Stimulated activated CD8-positive, alpha-beta memory T cell treated with anti-CD3 and anti-CD28 coated beads, Interleukin-7, amount 100 ng/mL, for 24 hours (primary cell): ENCODE measurements around the gene UBASH3B.
"Not testable (repeated sequence)": the region's sequence is repeated elsewhere in the genome, so short reads cannot be mapped to it uniquely, and the experiment has no call there.

ENCODE experiments used
- DNase-seq: peaks from one replicate; pipeline ENCODE4 v3.0.0-alpha.2; 2020; ENCODE audit warnings: low read depth

Gene UBASH3B, protein sequence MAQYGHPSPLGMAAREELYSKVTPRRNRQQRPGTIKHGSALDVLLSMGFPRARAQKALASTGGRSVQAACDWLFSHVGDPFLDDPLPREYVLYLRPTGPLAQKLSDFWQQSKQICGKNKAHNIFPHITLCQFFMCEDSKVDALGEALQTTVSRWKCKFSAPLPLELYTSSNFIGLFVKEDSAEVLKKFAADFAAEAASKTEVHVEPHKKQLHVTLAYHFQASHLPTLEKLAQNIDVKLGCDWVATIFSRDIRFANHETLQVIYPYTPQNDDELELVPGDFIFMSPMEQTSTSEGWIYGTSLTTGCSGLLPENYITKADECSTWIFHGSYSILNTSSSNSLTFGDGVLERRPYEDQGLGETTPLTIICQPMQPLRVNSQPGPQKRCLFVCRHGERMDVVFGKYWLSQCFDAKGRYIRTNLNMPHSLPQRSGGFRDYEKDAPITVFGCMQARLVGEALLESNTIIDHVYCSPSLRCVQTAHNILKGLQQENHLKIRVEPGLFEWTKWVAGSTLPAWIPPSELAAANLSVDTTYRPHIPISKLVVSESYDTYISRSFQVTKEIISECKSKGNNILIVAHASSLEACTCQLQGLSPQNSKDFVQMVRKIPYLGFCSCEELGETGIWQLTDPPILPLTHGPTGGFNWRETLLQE

DNA sequence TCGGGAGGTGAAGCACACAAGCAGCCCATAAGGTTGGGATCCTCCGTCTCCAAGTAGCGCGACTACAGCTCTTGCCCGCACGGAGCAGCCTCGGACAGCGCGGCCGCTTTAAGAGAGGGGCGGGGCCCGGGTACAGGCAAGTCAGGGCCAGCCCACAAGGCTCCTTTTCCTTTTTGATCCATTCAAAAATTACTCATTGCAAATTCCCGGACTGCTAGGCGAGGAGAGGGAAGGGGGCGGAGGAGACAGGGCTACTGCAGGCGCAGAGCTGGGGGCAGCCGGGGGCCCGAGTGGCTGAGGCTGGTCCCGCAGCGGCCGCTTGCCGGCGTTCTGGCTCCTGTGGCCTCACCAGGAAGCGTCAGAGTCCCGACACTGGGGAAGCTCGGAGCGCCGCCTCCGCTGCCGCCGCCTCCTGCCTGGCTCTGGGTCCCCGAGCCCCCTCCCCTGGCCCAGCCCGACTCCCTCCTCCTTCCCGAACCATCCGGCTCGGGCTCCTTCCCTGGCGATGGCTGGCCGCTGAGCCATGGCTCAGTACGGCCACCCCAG, at the start of gene UBASH3B:
Gene UBASH3B, plus strand, starts transcription at position 196 of the 546 bp plus-strand sequence. Its CDS starts 328 bp downstream, at position 524.
- peak; percentile 31 for DNase-seq

DNA sequence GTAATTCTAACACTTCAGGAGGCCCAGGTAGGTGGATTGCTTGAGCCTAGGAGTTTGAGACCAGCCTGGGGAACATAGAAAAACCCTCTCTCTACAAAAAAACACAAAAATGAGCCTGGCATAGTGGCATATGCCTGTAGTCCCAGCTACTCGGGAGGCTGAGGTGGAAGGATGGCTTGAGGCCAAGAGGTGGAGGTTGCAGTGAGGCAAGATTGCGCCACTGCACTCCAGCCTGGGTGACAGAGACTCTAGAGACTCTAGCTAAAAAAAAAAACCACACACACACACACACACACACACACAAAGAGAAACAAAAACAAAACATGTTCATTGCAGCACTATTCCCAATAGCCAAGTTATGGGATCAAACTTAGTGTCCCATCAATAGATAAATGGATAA, 48.4 kb upstream of the UBASH3B start:
- DNase-seq: not testable (repeated sequence)

DNA sequence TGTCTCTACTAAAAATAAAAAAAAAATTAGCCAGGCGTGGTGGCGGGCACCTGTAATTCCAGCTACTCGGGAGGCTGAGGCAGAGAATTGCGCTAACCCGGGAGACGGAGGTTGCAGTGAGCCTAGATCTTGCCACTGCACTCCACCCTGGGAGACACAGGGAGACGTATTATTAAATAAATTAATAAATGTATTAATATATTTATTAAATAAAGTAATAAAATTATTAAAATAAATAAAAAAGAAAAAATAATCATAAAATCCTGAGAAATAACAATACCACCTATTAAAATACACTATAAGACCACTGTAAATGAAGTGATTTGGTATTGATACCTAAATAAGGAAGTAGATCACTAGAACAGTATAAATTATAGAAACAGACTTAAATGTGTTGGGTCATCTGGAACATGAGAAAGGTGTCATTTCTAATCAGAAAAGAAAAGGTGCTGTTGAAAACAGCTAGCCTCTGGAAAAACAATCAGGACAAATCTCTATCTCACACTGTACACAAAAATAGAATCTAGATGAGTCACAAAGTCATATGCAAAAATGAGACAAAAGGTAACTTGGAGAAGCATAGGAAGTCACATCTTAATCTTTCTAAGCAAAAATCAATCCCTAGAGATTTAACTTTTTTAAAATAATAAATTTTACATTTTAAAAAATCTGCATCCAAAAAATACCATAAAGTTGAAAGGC, 43.2 kb upstream of the UBASH3B start:
- DNase-seq: no peak

DNA sequence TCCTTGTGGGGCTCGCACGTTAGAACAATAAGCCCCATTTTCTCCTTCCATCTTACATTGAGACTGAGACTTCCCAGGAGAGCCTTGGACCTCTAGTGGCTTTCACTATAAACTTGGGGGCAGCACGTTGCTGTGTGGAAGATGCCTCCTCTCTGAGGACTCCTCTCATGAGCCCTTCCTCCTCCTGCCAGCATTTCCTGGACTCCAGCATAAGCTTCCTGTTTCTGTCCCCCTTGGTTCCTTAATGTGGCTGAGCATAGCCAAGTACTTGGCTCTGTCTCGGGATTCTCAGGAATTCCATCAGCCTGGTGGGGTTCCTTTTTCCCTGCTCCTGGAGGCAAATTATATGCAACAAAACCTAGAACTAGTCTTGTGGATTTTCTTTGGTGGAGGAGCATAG, 38.8 kb upstream of the UBASH3B start:
- DNase-seq: no peak

DNA sequence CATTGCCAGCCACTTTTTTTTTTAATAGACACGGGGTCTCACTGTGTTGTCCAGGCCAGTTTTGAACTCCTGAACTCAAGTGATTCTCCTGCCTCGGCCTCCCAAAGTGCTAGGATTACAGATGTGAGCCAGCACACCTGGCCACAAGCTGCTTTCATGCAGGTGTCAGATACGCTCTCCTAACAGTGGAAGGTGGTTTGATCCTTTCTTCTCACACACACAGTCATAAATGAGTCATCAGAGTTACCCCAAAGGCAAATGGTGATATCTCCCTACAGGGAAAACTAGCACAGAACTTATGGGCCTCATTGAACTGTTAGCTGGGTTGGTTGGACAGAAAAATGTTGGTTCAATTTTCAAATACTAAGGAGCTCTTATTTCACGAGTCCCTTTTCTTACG, 38.2 kb upstream of the UBASH3B start:
- no peak for DNase-seq

DNA sequence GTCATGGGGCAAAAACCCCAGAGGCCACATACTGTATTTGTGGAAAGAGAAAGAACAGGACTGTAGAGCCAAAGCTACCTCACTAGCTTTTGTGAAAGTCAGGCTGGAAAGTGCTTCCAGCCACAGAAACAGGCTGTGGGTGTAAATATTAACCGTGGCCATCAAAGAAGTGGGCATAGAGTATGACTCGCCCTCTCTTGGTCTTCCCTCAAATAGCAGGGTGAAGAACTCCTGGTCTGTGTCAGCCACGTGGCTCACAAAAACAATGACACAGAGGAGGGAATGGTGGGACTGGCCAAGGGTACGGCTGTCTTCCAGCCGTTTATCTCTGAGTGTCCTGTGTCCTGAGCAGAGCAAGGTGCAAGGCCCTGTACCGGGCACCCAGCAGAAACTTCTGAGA, 37.6 kb upstream of the UBASH3B start:
- no peak for DNase-seq

DNA sequence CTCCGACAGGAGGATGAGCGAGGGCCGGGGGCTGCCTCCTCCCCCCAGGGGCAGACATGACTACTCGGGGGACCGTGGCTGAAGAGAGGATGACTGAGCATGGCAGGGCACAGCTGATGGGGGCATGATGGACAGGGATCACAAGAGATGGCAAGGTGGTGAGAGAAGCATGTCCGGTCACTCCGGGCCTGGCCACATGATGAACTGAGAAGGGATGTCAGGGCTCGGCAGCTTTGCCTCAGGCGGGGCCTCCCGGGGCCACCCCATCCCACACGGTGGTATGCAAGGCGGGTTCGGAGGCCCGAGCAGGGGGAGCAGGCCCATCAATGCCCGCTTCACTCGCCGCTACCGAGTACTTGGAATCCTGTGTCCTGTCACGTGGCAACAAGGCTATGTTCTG, 36.6 kb upstream of the UBASH3B start:
- DNase-seq: no peak

DNA sequence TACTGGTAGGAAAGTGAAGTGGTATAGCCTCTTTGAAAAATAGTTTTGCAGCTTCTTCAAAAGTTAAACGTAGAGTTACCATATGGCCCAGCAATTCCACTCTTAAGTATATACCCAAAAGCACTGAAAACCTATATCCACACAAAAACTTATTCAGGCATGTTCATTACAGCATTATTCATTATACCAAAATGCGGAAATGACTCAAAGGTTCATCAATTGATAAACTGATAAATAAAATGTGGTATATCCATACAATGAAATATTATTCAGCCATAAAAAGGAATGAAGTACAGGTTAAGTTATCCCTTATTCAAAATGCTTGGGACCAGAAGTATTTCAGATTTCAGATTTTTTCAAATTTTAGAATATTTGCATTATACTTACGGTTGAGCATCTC, 35.8 kb upstream of the UBASH3B start:
- DNase-seq: no peak

DNA sequence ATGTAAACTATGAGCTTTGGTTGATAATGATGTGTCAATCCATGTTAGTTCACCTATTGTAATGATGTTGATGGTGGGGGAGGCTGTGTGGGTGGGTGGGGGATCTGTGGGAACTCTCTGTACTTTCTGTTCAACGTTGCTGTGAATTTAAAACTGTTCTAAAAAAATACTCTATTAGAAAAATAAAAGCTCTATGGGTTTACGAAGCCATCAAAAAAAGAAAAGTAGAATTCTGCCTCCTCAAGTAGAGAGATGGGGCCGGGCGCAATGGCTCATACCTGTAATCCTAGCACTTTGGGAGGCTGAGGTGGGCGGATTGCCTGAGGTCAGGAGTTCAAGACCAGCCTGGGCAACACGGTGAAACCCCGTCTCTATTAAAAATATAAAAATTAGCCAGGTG, 30.0 kb upstream of the UBASH3B start:
- not testable (repeated sequence) for DNase-seq

DNA sequence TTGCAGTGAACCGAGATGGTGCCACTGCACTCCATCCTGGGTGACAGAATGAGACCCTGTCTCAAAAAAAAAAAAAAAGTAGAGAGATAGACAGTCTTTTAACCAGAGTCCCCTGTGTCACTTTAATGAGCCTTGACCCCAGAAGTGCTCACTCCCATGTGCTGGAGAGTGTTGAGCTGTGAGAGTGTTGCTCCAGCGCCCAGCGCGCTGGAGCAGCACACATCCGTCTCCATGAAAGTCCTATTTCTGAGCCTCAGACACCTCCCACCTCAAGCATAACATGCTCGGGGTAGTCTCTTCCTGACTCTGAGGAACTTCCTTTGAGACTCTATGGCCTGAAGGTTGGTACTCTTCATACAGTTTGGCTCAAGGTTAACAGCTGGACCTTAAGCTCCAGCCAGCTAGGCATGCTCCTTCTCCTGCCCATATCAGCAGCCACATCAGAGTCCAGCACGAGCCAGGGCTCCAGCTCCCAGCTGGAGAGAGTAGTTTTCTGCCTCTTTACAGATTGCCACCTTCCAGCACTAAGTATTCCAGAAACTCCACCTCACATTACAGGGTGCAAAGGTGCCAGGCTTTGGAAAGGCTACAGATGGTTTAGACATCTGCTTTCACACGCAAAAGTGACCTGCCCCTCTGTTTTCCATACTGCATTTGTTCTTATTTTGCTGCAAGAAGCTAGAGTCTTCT, 29.4 kb upstream of the UBASH3B start:
- no peak for DNase-seq

DNA sequence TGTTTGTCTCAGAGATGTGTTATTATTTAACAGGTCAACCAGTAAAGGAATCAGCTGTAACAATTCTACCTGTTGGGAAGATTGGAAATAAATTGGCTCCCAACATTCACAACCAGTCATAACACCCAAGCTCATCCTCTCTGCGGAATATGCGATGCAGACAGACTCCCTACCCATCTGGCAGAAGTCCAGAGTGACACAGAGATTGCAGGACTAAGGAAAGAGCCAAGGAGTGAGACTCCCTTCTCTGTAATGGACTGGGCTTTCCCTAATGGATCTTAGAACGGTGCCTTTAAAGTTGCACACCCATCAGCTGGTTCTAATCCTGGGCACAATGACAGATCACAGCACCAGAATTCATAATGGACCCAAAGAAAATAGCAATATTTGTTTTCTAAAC, 27.8 kb upstream of the UBASH3B start:
- no peak for DNase-seq

DNA sequence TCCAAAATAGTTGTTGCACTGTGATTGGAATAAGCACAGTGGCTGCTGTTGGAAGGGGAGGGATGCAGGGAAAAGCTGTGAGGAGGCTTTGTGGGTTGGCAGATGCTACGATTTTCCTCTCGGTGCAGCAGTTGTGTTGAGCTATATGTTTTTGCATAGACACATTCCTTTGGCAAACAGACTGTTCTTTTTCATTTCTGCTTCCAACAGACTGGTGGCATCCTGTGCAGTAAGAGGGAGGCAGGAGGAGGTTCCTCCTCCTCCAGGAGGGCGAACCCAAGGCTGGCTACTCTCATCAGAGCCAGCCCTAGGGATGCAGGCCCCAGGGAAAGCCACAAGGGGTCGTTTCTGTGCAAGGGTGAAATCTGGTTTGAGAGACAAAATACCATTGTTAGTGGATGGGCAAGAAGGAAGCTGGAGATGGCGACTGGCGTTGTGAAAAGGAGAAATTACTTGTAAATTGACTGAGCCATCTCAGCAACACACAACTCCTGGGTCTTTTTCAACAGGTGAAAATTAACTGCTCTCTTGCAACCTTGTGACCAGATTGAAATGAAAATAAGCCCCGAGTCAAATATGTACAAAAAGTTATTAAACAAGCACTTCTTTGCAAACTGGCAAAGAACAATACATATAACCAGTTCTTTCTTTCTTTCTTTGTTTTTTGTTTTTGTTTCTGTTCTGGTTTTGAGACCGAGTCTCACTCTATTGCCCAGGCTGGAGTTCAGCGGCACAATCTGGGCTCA, 26.5 kb upstream of the UBASH3B start:
- peak; percentile 44 for DNase-seq

DNA sequence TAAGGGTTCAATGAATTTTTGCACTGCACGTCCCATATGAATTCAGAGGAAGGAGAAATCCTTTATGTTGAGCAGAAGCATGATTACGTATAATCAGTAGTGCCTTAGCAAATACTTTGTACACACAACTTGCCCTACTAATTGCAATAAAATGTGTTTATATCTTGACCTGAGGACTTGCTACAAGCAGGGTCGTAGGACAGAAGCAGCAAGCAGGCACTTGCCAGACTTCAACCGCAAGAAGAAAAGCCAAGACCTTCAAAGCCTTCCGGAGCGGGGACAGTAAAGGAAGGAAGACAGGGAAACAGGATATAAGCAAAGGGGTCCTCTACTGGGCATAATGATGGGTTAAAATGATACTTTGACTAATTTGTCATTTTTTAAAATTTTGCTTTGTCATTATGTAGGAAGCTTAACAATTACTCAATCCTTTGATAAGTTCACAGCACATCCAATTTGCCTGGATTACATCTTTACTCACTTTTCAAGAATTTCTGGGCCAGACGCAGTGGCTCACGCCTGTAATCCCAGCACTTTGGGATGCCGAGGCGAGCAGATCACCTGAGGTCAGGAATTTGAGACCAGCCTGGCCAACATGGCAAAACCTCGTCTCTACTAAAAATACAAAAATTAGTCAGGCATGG, 23.2 kb upstream of the UBASH3B start:
- DNase-seq: no peak

DNA sequence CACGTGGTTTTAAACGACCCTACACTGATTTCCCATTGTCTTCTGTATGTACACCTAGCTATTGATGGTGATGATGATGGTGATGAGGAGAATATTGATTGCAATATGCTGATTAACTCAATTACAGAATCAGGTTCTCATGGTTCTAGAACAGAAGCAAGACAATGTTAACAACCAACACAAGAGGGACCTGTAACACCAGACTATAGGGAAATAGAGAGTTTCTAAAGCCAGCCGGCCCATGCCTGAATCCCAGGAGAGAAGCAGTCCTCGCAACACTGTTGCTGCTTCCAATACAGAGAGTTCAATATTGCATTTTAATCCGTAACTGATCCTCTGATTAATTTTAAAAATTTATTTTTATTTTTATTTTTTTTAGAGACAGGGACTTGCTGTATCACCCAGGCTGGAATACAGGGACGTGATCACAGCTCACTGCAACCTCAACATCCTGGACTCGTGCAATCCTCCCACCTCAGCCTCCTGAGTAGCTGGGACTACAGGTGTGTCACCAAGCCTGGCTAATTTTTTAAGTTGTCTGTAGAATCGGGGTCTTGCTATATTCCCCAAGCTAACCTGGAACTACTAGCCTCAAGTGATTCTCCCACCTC, 22.2 kb upstream of the UBASH3B start:
- no peak for DNase-seq

DNA sequence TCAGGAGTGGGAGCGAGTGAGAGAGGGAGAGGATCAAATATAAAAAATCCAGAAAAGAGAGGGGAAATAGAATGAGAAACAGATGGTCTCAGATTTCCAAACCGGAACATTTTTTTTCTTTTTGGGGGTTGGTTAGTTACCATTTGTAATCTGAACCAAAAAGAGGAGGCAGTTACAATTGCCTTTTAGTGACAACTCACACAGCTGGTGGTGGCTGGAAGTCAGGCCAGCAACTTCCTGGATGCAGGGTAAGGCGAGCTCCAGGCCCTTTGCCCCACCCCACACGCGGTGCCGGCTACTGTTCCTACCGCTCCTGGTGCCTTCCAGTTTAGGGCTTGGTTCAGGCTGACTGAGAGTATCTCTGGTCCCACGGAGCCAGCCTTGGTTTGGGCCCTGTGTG, 21.0 kb upstream of the UBASH3B start:
- no peak for DNase-seq

DNA sequence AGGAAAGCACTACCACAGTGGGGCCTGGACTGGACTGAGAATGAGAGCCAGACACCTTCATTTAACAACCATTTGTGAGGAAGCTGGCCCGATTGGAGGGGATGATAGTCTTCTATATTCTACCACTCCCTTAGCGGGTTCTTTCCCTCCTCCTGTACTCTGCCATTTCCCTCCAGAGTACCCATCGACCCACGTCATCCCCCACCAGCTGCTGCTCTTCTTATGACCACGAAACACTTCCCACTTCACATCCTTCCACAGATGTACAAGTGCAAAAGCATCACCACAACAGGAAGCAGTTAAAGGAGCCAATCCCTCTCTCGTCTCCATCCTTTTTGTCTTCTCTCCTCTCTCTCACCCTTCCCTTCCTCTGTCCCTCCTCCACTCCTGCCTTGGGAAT, 18.0 kb upstream of the UBASH3B start:
- no peak for DNase-seq

DNA sequence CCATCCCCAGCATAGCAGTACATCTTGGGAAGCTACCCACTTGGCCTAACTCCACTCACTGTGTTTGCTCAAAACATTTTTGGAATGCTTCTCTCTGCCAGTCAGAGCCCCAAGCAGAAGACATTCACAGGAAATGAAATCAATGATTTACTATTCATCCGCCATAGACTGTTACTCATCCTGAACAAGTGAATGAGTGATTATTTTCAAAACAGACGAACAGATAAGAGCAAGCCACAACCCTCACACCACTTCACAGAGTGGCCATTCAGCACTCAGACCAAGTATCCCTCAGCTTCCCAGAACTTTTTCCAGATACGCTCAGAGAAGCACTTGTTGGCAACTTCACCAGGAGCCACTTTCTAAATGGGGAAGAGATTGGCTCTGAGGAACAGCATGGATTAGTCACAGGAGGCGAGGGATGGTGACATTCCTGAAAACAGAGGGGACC, 13.0 kb upstream of the UBASH3B start:
- DNase-seq: no peak

DNA sequence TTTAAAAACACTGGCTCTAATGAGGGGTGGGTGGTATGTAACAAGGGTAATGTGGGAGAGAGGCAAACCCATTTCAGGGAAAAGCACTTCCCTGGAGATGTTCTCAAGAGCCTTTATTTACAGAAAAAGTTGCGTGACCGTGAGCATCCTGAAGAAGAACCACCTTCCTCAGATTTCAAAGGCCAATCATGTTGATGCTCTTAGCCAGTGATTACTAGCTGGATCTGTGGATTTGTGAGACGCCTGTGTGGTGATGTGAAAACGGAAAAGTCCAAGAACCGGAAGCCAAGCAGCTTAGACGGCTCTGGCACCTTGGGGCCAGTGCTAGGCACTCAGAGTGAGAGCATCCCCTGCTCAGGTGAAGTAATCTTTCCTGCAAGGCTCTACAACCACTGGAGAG, 12.6 kb upstream of the UBASH3B start:
- no peak for DNase-seq

DNA sequence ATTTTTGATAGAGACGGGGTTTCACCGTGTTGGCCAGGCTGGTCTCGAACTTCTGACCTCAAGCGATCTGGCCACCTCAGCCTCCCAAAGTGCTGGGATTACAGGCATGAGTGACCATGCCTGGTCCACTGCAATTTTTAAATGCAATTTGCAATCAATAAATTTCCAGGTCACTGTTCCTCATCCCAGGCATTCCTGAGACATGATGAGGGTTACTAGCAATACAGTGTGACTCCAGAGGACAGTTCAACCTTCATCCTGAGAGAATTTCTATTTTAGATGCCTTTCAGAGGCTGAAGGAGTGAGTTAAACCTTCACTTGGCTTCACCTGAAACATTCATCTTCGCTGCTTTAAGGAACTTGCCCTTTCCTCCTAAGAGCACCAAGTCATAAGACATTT, 9.7 kb upstream of the UBASH3B start:
- DNase-seq: no peak

DNA sequence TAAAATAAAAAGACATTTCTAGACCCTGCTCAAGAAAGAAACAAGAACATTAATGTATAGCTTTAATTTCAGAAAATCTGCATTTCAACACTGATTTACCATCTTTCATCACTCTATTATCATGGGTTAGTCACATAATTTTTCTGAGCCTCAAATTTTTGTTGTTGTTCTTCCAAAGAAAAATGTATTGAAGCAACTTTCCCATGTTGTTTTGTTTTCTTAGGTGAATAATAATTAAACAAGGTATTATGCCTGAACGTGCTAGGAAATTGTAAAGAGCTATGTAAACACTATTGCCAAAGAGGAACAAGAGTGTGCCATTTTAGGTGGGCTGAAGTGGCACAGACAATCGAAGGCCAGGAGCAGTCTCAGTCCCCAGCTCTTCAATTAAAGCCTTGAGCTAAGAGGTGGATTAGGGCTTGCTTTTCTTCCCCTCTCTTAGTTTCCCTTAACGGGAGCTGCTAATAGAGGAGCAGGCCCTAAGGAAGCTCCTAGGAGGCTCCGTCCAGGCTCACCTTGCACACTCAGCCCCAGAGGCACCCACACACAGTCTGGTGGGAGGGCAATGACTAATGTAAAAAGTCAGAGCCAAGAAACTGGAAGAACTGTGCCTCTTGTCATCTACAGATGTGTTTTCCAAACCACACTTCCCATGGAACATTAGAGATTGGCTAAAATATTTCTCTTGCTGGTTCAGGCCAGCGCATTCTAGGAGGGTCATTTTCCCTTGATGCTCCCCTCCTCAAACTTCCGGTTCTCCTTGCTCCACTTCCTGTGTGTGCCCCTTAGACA, 8.8 kb upstream of the UBASH3B start:
- DNase-seq: no peak
